Measurements from ENCODE around the gene UBQLN4.
"Not testable (repeated sequence)": the region's sequence is repeated elsewhere in the genome, so short reads cannot be mapped to it uniquely, and the experiment has no call there.

Gene UBQLN4

GRCh38 chr1:156048663-156049258 lies 4.8 kb downstream of the UBQLN4 start:
- Histone ChIP-seq H3K4me1 (ENCODE audit: control insufficient read depth, insufficient read depth, low read length, poor library complexity, severe bottlenecking) (peaks cover 13% of the 10 kb centered on the region), H3K4me3 (ENCODE audit: insufficient read depth, low read depth, low read length, poor library complexity, severe bottlenecking) (no peak overlapping the region), H3K9me3 (ENCODE audit: control insufficient read depth, low read length) (no peaks in the 10 kb centered on the region), H3K27me3 (replicated peaks; ENCODE audit: control insufficient read depth, insufficient read depth, low read length, poor library complexity, severe bottlenecking) (no peaks in the 10 kb centered on the region), H3K27ac (ENCODE audit: insufficient read depth, low read length, poor library complexity, severe bottlenecking) (no peak overlapping the region), H3K36me3 (ENCODE audit: control insufficient read depth, insufficient read depth, low read length) (peaks cover 7% of the 10 kb centered on the region)
- no peak for DNase-seq

GRCh38 chr1:156045076-156045475 lies 8.5 kb downstream of the UBQLN4 start:
- Histone ChIP-seq H3K27ac (ENCODE audit: insufficient read depth, low read length, poor library complexity, severe bottlenecking) (no peak overlapping the region), H3K36me3 (ENCODE audit: control insufficient read depth, insufficient read depth, low read length) (peaks cover 14% of the 10 kb centered on the region), H3K9me3 (ENCODE audit: control insufficient read depth, low read length) (no peaks in the 10 kb centered on the region), H3K4me3 (ENCODE audit: insufficient read depth, low read depth, low read length, poor library complexity, severe bottlenecking) (no peak overlapping the region), H3K27me3 (replicated peaks; ENCODE audit: control insufficient read depth, insufficient read depth, low read length, poor library complexity, severe bottlenecking) (no peaks in the 10 kb centered on the region), H3K4me1 (ENCODE audit: control insufficient read depth, insufficient read depth, low read length, poor library complexity, severe bottlenecking) (peaks cover 8% of the 10 kb centered on the region)
- DNase-seq, result no peak

GRCh38 chr1:156042828-156043227 lies 10.8 kb downstream of the UBQLN4 start:
- Histone ChIP-seq H3K27ac (ENCODE audit: insufficient read depth, low read length, poor library complexity, severe bottlenecking) (no peak overlapping the region), H3K27me3 (replicated peaks; ENCODE audit: control insufficient read depth, insufficient read depth, low read length, poor library complexity, severe bottlenecking) (no peaks in the 10 kb centered on the region), H3K4me3 (ENCODE audit: insufficient read depth, low read depth, low read length, poor library complexity, severe bottlenecking) (no peak overlapping the region), H3K4me1 (ENCODE audit: control insufficient read depth, insufficient read depth, low read length, poor library complexity, severe bottlenecking) (peaks cover 8% of the 10 kb centered on the region), H3K36me3 (ENCODE audit: control insufficient read depth, insufficient read depth, low read length) (peaks cover 9% of the 10 kb centered on the region), H3K9me3 (ENCODE audit: control insufficient read depth, low read length) (no peaks in the 10 kb centered on the region)
- no peak for DNase-seq

GRCh38 chr1:156034991-156035390 lies 18.6 kb downstream of the UBQLN4 start:
- H3K4me1 ChIP-seq (ENCODE audit: control insufficient read depth, insufficient read depth, low read length, poor library complexity, severe bottlenecking); H3K27ac ChIP-seq (ENCODE audit: insufficient read depth, low read length, poor library complexity, severe bottlenecking); H3K4me3 ChIP-seq (ENCODE audit: insufficient read depth, low read depth, low read length, poor library complexity, severe bottlenecking); H3K36me3 ChIP-seq (ENCODE audit: control insufficient read depth, insufficient read depth, low read length); DNase-seq; H3K9me3 ChIP-seq (ENCODE audit: control insufficient read depth, low read length); H3K27me3 ChIP-seq (replicated peaks; ENCODE audit: control insufficient read depth, insufficient read depth, low read length, poor library complexity, severe bottlenecking): not testable (repeated sequence)

GRCh38 chr1:156033011-156033410 lies 20.6 kb downstream of the UBQLN4 start:
- no peak overlapping the region for H3K27ac ChIP-seq (ENCODE audit: insufficient read depth, low read length, poor library complexity, severe bottlenecking)
- no peak overlapping the region for H3K4me3 ChIP-seq (ENCODE audit: insufficient read depth, low read depth, low read length, poor library complexity, severe bottlenecking)
- H3K9me3 ChIP-seq (ENCODE audit: control insufficient read depth, low read length), result no peaks in the 10 kb centered on the region
- H3K4me1 ChIP-seq (ENCODE audit: control insufficient read depth, insufficient read depth, low read length, poor library complexity, severe bottlenecking), result no peaks in the 10 kb centered on the region
- peaks cover 6% of the 10 kb centered on the region for H3K36me3 ChIP-seq (ENCODE audit: control insufficient read depth, insufficient read depth, low read length)
- DNase-seq, result no peak
- H3K27me3 ChIP-seq (replicated peaks; ENCODE audit: control insufficient read depth, insufficient read depth, low read length, poor library complexity, severe bottlenecking), result no peaks in the 10 kb centered on the region

- H3K36me3 ChIP-seq (ENCODE audit: control insufficient read depth, insufficient read depth, low read length), result no peaks in the 10 kb centered on the region
- H3K27ac ChIP-seq (ENCODE audit: insufficient read depth, low read length, poor library complexity, severe bottlenecking), result no peak overlapping the region
- H3K9me3 ChIP-seq (ENCODE audit: control insufficient read depth, low read length), result no peaks in the 10 kb centered on the region
- no peak for DNase-seq
- no peak overlapping the region for H3K4me3 ChIP-seq (ENCODE audit: insufficient read depth, low read depth, low read length, poor library complexity, severe bottlenecking)
- H3K4me1 ChIP-seq (ENCODE audit: control insufficient read depth, insufficient read depth, low read length, poor library complexity, severe bottlenecking), result no peaks in the 10 kb centered on the region
- H3K27me3 ChIP-seq (replicated peaks; ENCODE audit: control insufficient read depth, insufficient read depth, low read length, poor library complexity, severe bottlenecking), result no peaks in the 10 kb centered on the region
Observed at GRCh38 chr1:156026588-156026987, 27.0 kb downstream of the UBQLN4 start.

GRCh38 chr1:156025876-156026275 lies 27.7 kb downstream of the UBQLN4 start:
- peak in 1 of 3 donors; percentile 5 for DNase-seq
- Histone ChIP-seq H3K27ac (ENCODE audit: insufficient read depth, low read length, poor library complexity, severe bottlenecking) (no peak overlapping the region), H3K4me1 (ENCODE audit: control insufficient read depth, insufficient read depth, low read length, poor library complexity, severe bottlenecking) (no peaks in the 10 kb centered on the region), H3K27me3 (replicated peaks; ENCODE audit: control insufficient read depth, insufficient read depth, low read length, poor library complexity, severe bottlenecking) (no peaks in the 10 kb centered on the region), H3K4me3 (ENCODE audit: insufficient read depth, low read depth, low read length, poor library complexity, severe bottlenecking) (no peak overlapping the region), H3K36me3 (ENCODE audit: control insufficient read depth, insufficient read depth, low read length) (no peaks in the 10 kb centered on the region), H3K9me3 (ENCODE audit: control insufficient read depth, low read length) (no peaks in the 10 kb centered on the region)

- Histone ChIP-seq H3K4me3 (ENCODE audit: insufficient read depth, low read depth, low read length, poor library complexity, severe bottlenecking) (no peak overlapping the region), H3K9me3 (ENCODE audit: control insufficient read depth, low read length) (no peaks in the 10 kb centered on the region), H3K27ac (ENCODE audit: insufficient read depth, low read length, poor library complexity, severe bottlenecking) (no peak overlapping the region), H3K27me3 (replicated peaks; ENCODE audit: control insufficient read depth, insufficient read depth, low read length, poor library complexity, severe bottlenecking) (no peaks in the 10 kb centered on the region), H3K4me1 (ENCODE audit: control insufficient read depth, insufficient read depth, low read length, poor library complexity, severe bottlenecking) (peaks cover 5% of the 10 kb centered on the region), H3K36me3 (ENCODE audit: control insufficient read depth, insufficient read depth, low read length) (no peaks in the 10 kb centered on the region)
- no peak for DNase-seq
Observed at GRCh38 chr1:156024801-156025200, 28.8 kb downstream of the UBQLN4 start.

- DNase-seq, result no peak
- Histone ChIP-seq H3K36me3 (ENCODE audit: control insufficient read depth, insufficient read depth, low read length) (peaks cover 7% of the 10 kb centered on the region), H3K4me1 (ENCODE audit: control insufficient read depth, insufficient read depth, low read length, poor library complexity, severe bottlenecking) (peaks cover 6% of the 10 kb centered on the region), H3K9me3 (ENCODE audit: control insufficient read depth, low read length) (no peaks in the 10 kb centered on the region), H3K4me3 (ENCODE audit: insufficient read depth, low read depth, low read length, poor library complexity, severe bottlenecking) (no peak overlapping the region), H3K27me3 (replicated peaks; ENCODE audit: control insufficient read depth, insufficient read depth, low read length, poor library complexity, severe bottlenecking) (no peaks in the 10 kb centered on the region), H3K27ac (ENCODE audit: insufficient read depth, low read length, poor library complexity, severe bottlenecking) (no peak overlapping the region)
Observed at GRCh38 chr1:156021954-156022353, 31.6 kb downstream of the UBQLN4 start.

GRCh38 chr1:156021093-156021428 lies 32.5 kb downstream of the UBQLN4 start:
- no peak for DNase-seq
- Histone ChIP-seq H3K9me3 (ENCODE audit: control insufficient read depth, low read length) (no peaks in the 10 kb centered on the region), H3K36me3 (ENCODE audit: control insufficient read depth, insufficient read depth, low read length) (peaks cover 10% of the 10 kb centered on the region), H3K4me3 (ENCODE audit: insufficient read depth, low read depth, low read length, poor library complexity, severe bottlenecking) (peak overlapping the region; percentile 64), H3K27ac (ENCODE audit: insufficient read depth, low read length, poor library complexity, severe bottlenecking) (peak overlapping the region; percentile 71), H3K4me1 (ENCODE audit: control insufficient read depth, insufficient read depth, low read length, poor library complexity, severe bottlenecking) (peaks cover 6% of the 10 kb centered on the region), H3K27me3 (replicated peaks; ENCODE audit: control insufficient read depth, insufficient read depth, low read length, poor library complexity, severe bottlenecking) (no peaks in the 10 kb centered on the region)
